Measurements from ENCODE around the gene ISG15.

ISG15 gene

DNA sequence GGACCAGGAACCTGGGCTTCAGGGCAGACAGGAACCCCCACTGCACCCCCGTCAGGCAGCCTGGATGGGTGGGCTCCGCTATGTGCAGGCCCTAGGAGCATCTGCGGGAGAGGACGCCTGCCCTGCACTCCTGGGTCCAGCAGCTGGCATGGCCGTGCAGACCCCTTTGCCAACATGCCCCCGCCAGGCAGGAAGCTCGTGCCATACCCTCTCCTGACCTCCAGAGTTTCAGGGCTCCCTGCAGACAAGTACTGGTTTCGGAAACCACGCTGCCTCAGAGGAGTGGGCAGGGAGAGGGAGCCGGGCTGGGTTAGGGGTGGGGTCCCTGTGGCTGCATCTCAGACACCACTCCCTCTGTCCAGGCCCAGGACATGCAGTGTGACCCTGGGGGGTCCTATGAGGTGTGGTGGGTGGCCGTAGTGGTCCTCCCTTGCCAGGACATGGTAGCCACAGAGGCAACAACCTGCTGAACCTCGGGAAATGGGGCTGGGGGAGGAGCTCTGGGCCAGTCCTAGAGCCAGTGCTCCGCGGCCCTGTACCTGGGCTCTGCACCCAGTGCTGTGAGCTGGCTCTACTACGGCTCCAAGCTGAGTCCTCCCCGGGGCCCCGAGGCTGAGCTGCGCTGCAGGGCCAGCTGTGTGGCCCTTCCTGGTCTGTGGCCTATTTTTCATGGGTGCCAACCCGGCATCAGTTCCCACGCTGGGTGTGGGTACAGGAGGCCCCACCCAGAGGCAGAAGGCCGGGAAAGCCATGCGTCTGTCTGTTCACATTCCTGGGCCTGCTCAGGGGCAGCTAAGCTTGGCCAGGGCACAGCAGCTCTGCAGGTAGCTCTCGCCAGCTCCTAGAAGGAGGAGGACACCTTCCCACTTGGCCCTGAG lies 45.6 kb upstream of the ISG15 start:
- H2BK15ac ChIP-seq (ENCODE audit: low read depth, poor library complexity, severe bottlenecking): no peak overlapping the region
- H3K27me3 ChIP-seq (ENCODE audit: control insufficient read depth in 1 of 2, insufficient read depth in 1 of 2, low read length in 2 of 2): peaks cover 0 to 52% of the 10 kb centered on the region in 2 experiments
- 85% methylated on average over 23 of the region's 23 CpGs for WGBS
- H2BK120ac ChIP-seq (ENCODE audit: low read depth, low read length): no peak overlapping the region
- H4K91ac ChIP-seq (ENCODE audit: low read length): no peak overlapping the region
- peaks cover 22% of the 10 kb centered on the region for H3K4me1 ChIP-seq (ENCODE audit: control insufficient read depth, insufficient read depth, low read depth, low read length)
- no peak overlapping the region for H3K18ac ChIP-seq (ENCODE audit: low read depth in 1 of 2, low read length in 2 of 2)
- no peak overlapping the region for H3K23ac ChIP-seq (ENCODE audit: low read length in 2 of 2)
- H3K4me2 ChIP-seq (ENCODE audit: low read length, poor library complexity, severe bottlenecking): peak overlapping the region; percentile 92
- no peak overlapping the region for H2AK5ac ChIP-seq (ENCODE audit: low read length, severe bottlenecking)
- H3K9me3 ChIP-seq (ENCODE audit: control insufficient read depth, low read length): no peaks in the 10 kb centered on the region
- no peak overlapping the region for H4K8ac ChIP-seq (ENCODE audit: low read length)
- no peak overlapping the region for H2BK12ac ChIP-seq (ENCODE audit: low read length in 2 of 2)
- H2BK5ac ChIP-seq (ENCODE audit: low read depth, low read length, poor library complexity, severe bottlenecking): no peak overlapping the region
- no peak overlapping the region for H2AFZ ChIP-seq (ENCODE audit: low read depth, low read length)
- no peak overlapping the region for H3K14ac ChIP-seq (ENCODE audit: low read length in 2 of 2)
- no peak for DNase-seq
- H3K27ac ChIP-seq (ENCODE audit: low read length, poor library complexity, severe bottlenecking): no peak overlapping the region
- H3K4ac ChIP-seq (ENCODE audit: low read depth in 1 of 2, low read length in 2 of 2): no peak overlapping the region
- H3K9ac ChIP-seq (ENCODE audit: low read length): no peak overlapping the region
- H3K4me3 ChIP-seq (ENCODE audit: insufficient read depth in 1 of 2, low read depth in 1 of 2, low read length in 2 of 2): peak overlapping the region in 1 of 2 experiments; percentile 85
- H3K79me1 ChIP-seq (replicated peaks; ENCODE audit: low read length, poor library complexity, severe bottlenecking): peaks cover 9% of the 10 kb centered on the region
- H3K36me3 ChIP-seq (ENCODE audit: control insufficient read depth in 1 of 2, insufficient read depth in 2 of 2, low read depth in 1 of 2, low read length in 2 of 2): peaks cover 10 to 33% of the 10 kb centered on the region in 2 experiments

DNA sequence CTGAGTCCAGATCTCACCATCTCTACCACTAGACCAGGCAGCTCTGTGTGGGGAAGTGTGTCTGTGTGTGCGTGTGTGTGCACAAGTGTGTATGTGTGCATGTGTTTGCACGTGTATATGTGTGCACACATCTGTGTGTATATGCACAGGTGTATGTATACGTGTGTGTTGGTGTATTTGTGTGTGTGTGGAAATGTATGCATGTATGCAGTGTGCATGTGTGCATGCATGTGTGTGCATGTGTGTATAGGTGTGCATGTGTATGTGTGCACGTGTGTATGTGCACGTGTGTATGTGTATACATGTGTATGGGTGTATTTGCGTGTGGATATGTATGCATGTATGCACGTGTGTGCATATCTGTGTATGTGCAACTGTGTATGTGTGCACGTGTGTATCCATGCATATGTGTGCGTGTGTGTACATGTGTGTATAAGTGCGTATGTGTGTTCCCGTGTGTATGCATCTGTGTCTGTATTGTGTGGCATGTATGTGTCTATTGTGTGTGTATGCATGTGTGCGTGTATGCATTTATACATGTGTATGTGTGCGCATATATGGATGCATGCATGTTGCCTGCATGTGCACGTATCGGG lies 43.9 kb upstream of the ISG15 start:
- Histone ChIP-seq H2BK15ac (ENCODE audit: low read depth, poor library complexity, severe bottlenecking) (no peak overlapping the region), H3K9me3 (ENCODE audit: control insufficient read depth, low read length) (no peaks in the 10 kb centered on the region), H2BK120ac (ENCODE audit: low read depth, low read length) (no peak overlapping the region), H2BK5ac (ENCODE audit: low read depth, low read length, poor library complexity, severe bottlenecking) (no peak overlapping the region), H3K79me1 (replicated peaks; ENCODE audit: low read length, poor library complexity, severe bottlenecking) (no peaks in the 10 kb centered on the region), H3K18ac (ENCODE audit: low read depth in 1 of 2, low read length in 2 of 2) (no peak overlapping the region), H2AK5ac (ENCODE audit: low read length, severe bottlenecking) (no peak overlapping the region), H2BK12ac (ENCODE audit: low read length in 2 of 2) (no peak overlapping the region), H3K36me3 (ENCODE audit: control insufficient read depth in 1 of 2, insufficient read depth in 2 of 2, low read depth in 1 of 2, low read length in 2 of 2) (peaks cover 0 to 16% of the 10 kb centered on the region in 2 experiments), H3K4me3 (ENCODE audit: insufficient read depth in 1 of 2, low read depth in 1 of 2, low read length in 2 of 2) (no peak overlapping the region), H3K4ac (ENCODE audit: low read depth in 1 of 2, low read length in 2 of 2) (no peak overlapping the region), H3K4me1 (ENCODE audit: control insufficient read depth, insufficient read depth, low read depth, low read length) (peaks cover 19% of the 10 kb centered on the region), H3K9ac (ENCODE audit: low read length) (no peak overlapping the region), H3K4me2 (ENCODE audit: low read length, poor library complexity, severe bottlenecking) (no peak overlapping the region), H4K91ac (ENCODE audit: low read length) (no peak overlapping the region), H3K23ac (ENCODE audit: low read length in 2 of 2) (no peak overlapping the region), H2AFZ (ENCODE audit: low read depth, low read length) (no peak overlapping the region), H4K8ac (ENCODE audit: low read length) (peak overlapping the region; percentile 12), H3K14ac (ENCODE audit: low read length in 2 of 2) (peak overlapping the region in 1 of 2 experiments; percentile 19), H3K27me3 (ENCODE audit: control insufficient read depth in 1 of 2, insufficient read depth in 1 of 2, low read length in 2 of 2) (peaks cover 0 to 67% of the 10 kb centered on the region in 2 experiments), H3K27ac (ENCODE audit: low read length, poor library complexity, severe bottlenecking) (no peak overlapping the region)
- 86% methylated on average over 15 of the region's 15 CpGs for WGBS
- DNase-seq: no peak

DNA sequence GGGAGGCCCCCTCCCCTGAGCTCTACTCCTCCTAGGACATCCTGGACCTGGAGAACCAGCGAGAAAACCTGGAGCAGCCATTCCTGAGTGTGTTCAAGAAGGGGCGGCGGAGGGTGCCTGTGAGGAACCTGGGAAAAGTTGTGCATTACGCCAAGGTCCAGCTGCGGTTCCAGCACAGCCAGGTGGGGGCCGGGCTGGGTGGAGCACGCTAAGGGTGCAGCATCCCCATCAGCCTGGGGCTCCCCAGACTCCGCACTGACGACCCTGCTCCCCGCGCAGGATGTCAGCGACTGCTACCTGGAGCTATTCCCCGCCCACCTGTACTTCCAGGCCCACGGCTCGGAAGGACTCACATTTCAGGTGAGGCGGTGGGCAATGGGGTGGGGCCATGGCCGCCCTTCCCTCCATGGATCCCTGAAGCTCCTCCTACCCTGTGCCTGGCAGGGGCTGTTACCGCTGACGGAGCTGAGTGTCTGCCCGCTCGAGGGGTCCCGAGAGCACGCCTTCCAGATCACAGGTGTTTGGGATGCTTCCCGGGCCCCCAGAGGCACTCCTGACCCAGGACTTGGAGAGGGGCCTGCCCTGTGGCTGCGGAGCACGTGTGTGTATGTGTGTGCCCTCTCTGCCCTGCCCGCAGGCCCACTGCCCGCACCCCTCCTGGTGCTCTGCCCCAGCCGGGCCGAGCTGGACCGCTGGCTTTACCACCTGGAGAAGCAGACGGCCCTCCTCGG lies 42.9 kb upstream of the ISG15 start:
- WGBS: 49% methylated on average over 33 of the region's 33 CpGs

More for the DNA sequence above, 42.9 kb upstream of the ISG15 start:
- no peak overlapping the region for H2AFZ ChIP-seq (ENCODE audit: low read depth, low read length)
- no peaks in the 10 kb centered on the region for H3K79me1 ChIP-seq (replicated peaks; ENCODE audit: low read length, poor library complexity, severe bottlenecking)
- H4K8ac ChIP-seq (ENCODE audit: low read length): no peak overlapping the region
- no peak for DNase-seq
- H3K36me3 ChIP-seq (ENCODE audit: control insufficient read depth in 1 of 2, insufficient read depth in 2 of 2, low read depth in 1 of 2, low read length in 2 of 2): peaks cover 0 to 13% of the 10 kb centered on the region in 2 experiments
- H3K4me2 ChIP-seq (ENCODE audit: low read length, poor library complexity, severe bottlenecking): no peak overlapping the region
- no peak overlapping the region for H2BK5ac ChIP-seq (ENCODE audit: low read depth, low read length, poor library complexity, severe bottlenecking)
- H3K4ac ChIP-seq (ENCODE audit: low read depth in 1 of 2, low read length in 2 of 2): no peak overlapping the region
- no peak overlapping the region for H2BK15ac ChIP-seq (ENCODE audit: low read depth, poor library complexity, severe bottlenecking)
- H3K18ac ChIP-seq (ENCODE audit: low read depth in 1 of 2, low read length in 2 of 2): no peak overlapping the region
- no peak overlapping the region for H2BK120ac ChIP-seq (ENCODE audit: low read depth, low read length)
- H3K23ac ChIP-seq (ENCODE audit: low read length in 2 of 2): no peak overlapping the region
- no peak overlapping the region for H2BK12ac ChIP-seq (ENCODE audit: low read length in 2 of 2)
- peaks cover 0 to 75% of the 10 kb centered on the region in 2 experiments for H3K27me3 ChIP-seq (ENCODE audit: control insufficient read depth in 1 of 2, insufficient read depth in 1 of 2, low read length in 2 of 2)
- no peak overlapping the region for H3K27ac ChIP-seq (ENCODE audit: low read length, poor library complexity, severe bottlenecking)
- peaks cover 19% of the 10 kb centered on the region for H3K4me1 ChIP-seq (ENCODE audit: control insufficient read depth, insufficient read depth, low read depth, low read length)
- no peak overlapping the region for H3K9ac ChIP-seq (ENCODE audit: low read length)
- H2AK5ac ChIP-seq (ENCODE audit: low read length, severe bottlenecking): no peak overlapping the region
- no peaks in the 10 kb centered on the region for H3K9me3 ChIP-seq (ENCODE audit: control insufficient read depth, low read length)
- no peak overlapping the region for H4K91ac ChIP-seq (ENCODE audit: low read length)
- H3K14ac ChIP-seq (ENCODE audit: low read length in 2 of 2): no peak overlapping the region
- H3K4me3 ChIP-seq (ENCODE audit: insufficient read depth in 1 of 2, low read depth in 1 of 2, low read length in 2 of 2): no peak overlapping the region
